Brain microvascular endothelial cell (primary cell): Measurements from ENCODE around the gene POFUT2.

ENCODE experiments used
- DNase-seq: peaks from one replicate; pipeline ENCODE4 v3.0.0-alpha.2; 2020
- H3K27ac ChIP-seq: fragments of 250-450 bp; sonication (Bioruptor Pico); 2 replicates; pipeline ENCODE4 v1.5.1; 2020; ENCODE audit warnings: mild to moderate bottlenecking, moderate library complexity
- H3K27me3 ChIP-seq: fragments of 250-450 bp; sonication (Bioruptor Pico); replicated peaks from 2 replicates; pipeline ENCODE4 v1.5.1; 2020; ENCODE audit warnings: mild to moderate bottlenecking
- H3K36me3 ChIP-seq: fragments of 250-450 bp; sonication (Bioruptor Pico); replicated peaks from 2 replicates; pipeline ENCODE4 v1.5.1; 2020; ENCODE audit warnings: mild to moderate bottlenecking
- H3K4me3 ChIP-seq: 2 replicates; pipeline ENCODE4 v1.5.1; 2011; ENCODE audit warnings: low read depth, mild to moderate bottlenecking, control low read depth, low read length, moderate library complexity
- in situ Hi-C: cut with HindIII; loops from 2 replicates; pipeline ENCODE4 v1.10.0; 2017; ENCODE audit warnings: low sequenced_read_pairs, low pct_ligation_motif_present
- TF ChIP-seq, protein P1 (sequence below): IDR thresholded peaks from 2 replicates; pipeline ENCODE4 v1.5.1; 2011; ENCODE audit warnings: low read depth, mild to moderate bottlenecking, moderate library complexity, low read length, control low read depth, inconsistent platforms; ENCODE audit errors: missing control alignments

The POFUT2 gene

DNA sequence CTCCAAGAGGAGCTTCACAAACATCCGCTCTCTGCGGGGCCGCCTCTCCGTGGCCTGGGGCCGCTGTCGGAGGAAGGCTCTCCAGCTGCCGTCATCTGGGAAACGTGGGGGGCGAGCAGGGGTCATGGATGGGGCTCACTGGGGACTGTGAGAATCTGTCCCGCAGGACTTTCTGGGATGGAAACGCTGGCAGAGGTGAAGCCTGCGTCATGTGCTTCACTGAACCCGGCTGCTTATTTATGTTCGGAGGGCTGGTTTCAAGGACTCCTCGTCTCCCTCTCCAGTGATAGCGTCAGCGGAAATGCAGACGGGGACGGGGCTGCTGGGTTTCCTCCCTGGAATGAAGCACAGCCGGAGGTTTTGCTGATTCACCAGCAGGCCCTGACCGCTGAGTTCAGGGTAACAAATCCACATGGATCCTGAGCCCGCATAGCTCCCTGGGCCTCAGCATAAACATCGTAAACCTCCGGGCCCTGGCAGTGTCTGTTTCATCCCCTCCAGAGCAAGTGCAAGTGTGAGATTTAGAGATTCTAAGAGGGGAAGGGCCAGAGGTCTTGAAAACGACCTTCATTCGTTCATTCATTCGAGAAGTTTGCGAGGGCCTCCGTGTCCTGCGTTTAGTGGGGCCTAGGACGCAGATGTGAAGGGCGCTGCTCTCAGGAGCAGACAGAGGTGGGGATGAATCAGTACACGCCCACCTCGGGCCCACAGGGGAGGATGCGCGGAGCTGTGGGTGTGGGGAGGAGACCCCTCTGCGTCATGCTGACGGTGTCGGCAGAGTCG lies 7.0 kb upstream of the POFUT2 start:
- H3K27ac ChIP-seq = peak overlapping the region; percentile 100
- TF ChIP-seq, protein P1, sequence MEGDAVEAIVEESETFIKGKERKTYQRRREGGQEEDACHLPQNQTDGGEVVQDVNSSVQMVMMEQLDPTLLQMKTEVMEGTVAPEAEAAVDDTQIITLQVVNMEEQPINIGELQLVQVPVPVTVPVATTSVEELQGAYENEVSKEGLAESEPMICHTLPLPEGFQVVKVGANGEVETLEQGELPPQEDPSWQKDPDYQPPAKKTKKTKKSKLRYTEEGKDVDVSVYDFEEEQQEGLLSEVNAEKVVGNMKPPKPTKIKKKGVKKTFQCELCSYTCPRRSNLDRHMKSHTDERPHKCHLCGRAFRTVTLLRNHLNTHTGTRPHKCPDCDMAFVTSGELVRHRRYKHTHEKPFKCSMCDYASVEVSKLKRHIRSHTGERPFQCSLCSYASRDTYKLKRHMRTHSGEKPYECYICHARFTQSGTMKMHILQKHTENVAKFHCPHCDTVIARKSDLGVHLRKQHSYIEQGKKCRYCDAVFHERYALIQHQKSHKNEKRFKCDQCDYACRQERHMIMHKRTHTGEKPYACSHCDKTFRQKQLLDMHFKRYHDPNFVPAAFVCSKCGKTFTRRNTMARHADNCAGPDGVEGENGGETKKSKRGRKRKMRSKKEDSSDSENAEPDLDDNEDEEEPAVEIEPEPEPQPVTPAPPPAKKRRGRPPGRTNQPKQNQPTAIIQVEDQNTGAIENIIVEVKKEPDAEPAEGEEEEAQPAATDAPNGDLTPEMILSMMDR = no peak
- H3K4me3 ChIP-seq = peak overlapping the region; percentile 9
- H3K36me3 ChIP-seq = no peaks in the 10 kb centered on the region
- in situ Hi-C loops = no loop called here
- H3K27me3 ChIP-seq = no peaks in the 10 kb centered on the region
- peak; percentile 99 for DNase-seq

DNA sequence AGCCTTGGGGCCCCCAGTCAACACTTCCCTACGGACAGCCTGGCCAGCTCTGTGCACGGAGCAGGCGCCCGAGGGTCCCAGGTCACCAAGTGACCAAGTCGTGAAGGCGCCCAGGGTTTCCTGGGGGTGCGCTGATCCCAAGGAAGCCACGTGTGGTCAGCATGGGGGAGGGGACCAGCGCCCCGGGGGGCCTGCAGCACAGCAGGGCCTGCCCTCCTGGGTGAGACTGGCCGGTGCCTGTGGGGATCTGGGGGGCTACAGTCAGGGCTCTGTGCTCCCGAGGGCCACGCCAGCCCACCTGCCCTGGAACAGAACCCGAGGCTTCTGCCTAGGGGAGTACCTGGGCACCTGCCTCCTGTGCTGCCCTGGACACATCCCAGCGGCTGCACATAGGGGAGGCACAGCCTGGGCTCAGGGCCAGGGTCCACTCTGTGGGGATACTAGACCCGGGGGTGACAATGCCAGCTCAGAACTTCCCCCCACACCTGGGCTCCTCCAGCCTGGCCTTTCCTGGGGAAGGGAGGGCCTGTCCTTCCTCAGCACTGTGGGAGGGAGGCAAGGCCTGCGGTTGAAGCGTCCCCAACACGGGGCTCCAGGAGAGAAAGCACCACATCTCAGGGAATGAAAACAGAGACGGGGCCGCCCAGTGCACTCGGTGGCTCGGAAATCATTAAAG lies 6.2 kb upstream of the POFUT2 start:
- TF ChIP-seq, protein P1 = no peak
- Histone ChIP-seq H3K27ac (peak overlapping the region; percentile 100), H3K4me3 (peak overlapping the region; percentile 26), H3K27me3 (no peaks in the 10 kb centered on the region), H3K36me3 (no peaks in the 10 kb centered on the region)
- in situ Hi-C loops = no loop called here
- DNase-seq = no peak

DNA sequence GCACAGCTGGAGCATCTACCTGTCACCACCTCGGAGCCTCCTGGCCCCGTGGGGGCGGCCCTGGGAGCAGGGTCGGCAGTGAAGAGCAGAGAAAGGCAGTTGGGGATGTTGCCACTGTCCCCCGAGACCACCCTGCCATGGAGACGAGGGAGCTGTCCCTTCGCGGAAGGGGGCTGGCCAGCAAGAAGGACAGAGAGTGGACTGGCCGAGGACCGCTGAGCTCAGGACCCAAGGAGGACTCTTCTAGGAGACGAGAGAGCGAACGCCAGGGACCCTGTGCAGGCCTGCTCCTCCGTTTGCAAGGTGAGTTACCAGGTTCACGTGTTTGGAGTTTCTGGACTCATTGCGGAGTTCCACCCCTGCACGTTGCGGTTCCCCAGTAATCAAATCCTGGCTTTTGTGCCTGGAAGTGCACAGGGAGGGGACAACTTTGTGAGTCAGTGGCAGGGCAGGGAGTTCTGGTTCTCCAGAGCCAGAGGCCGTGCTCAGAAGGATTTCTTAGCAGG lies 5.6 kb upstream of the POFUT2 start:
- H3K4me3 ChIP-seq = no peak overlapping the region
- H3K27me3 ChIP-seq = no peaks in the 10 kb centered on the region
- H3K36me3 ChIP-seq = no peaks in the 10 kb centered on the region
- TF ChIP-seq, protein P1 = no peak
- peak overlapping the region; percentile 100 for H3K27ac ChIP-seq
- peak; percentile 49 for DNase-seq
- in situ Hi-C loops = no loop called here

DNA sequence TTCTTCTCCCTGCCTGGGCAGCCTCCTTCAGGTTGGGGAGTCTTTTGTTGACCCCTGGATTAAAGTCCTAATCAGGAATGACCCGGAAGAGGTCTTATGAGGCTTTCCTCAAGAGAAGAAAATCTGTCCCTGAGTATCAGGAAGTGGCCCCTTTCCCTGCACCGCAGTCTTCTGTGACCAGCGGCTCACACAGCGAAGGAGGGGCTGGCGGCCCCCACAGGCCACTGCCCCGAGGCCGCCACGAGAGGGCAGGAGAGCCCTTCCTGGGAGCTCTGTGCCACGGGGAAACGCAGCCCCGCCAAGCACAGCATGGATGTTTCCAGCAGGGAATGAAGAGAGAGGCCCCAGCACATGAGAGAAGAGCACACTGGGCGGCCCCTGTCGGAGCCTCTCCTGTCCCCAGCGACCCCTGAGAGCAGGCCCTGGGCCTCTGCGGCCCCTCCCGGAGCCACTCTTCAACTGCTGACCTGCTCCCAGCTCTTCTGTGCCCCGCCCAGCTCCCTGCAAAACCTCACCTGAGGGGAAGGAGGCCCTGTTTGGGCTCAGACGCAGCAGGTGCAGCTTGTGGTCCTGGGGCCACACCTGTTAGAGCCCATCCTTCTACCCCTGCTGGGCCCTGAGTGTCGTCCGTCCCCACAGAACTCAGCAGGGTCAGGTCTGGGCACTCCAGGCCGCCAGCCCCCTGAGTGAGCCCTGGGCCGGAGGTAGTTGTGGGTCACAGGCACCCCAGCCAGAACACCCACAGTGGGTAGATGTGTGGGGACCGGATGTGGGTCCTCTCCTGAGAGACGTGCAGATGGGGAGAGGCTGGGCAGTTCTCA lies 4.9 kb upstream of the POFUT2 start:
- Histone ChIP-seq H3K4me3 (no peak overlapping the region), H3K36me3 (no peaks in the 10 kb centered on the region)

More for the DNA sequence above, 4.9 kb upstream of the POFUT2 start:
- in situ Hi-C loops = no loop called here
- Histone ChIP-seq H3K27me3 (no peaks in the 10 kb centered on the region), H3K27ac (peak overlapping the region; percentile 100)
- TF ChIP-seq, protein P1 = peak; percentile 99
- peak; percentile 79 for DNase-seq
